ENCODE results near the gene TPST2.

- TF ChIP-seq CTCF (IDR thresholded peaks at IDR 0.05; ENCODE audit: low read depth, low read length) (no peak), EZH2phosphoT487 (IDR thresholded peaks at IDR 0.05; ENCODE audit: low read depth) (no peak)
These were observed 35.0 kb downstream of the TPST2 start for GRCh38 chr22:26554956-26555355.
